GM19240 (cell line): ENCODE results near the gene MCTP1.

Experiments used
- DNase-seq: peaks from one replicate; pipeline ENCODE4 v3.0.0; 2011; ENCODE audit warnings: low spot score; ENCODE audit not compliant: insufficient read length

The MCTP1 gene

DNA sequence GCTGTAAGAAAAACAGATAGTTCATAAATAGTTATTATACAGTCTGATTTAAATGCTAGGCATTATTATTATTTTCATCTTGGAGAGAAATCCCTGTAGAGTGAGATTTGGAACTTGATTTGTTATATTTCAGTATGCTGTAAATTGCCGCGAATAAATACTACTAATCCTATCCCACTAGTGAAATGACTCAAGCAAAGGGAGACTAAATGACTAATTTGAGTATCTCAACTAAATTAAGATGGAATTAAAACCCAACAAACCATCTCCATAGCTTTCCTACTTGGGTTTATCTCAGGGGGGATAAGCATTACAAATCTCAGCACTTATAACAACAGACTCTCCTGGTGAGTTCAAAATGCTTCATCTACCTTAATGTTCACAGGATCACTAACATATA, 206.0 kb downstream of the MCTP1 start:
- DNase-seq, result no peak

DNA sequence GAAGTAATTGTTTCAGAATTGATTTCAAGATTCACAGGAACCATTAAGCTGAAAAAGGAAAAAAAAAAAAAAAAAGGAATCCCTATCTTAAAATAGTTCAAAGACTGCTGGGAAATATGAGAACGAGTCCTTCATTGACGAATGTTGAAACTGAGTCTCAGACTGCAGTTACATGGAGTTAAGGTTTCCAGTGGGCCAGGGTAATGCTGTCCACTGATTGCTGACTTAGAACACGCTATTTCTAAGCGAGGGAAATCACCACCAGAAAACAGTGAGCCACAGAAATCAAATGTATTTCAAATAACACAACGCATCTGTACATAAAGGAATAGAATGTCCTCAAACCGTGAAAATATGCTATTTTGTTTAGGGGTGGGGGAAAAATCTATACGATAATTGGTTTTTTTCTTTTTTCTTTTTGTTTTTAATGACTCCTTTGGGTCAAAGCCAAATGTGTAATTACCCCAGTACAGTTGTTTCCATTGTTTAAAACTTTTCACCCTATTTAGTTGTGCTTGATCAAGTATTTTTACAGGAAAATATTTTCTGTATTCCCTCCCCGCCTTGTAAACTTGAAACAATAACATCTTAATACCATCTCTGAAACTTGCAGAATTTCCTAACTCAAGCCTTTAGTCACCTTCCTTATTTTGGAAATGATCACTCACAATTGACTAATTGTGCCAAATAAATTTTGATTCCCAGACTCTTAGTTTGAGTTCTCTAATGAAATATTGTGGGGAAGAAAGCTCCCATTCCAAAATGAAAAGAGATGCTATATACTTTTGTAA, 208.3 kb downstream of the MCTP1 start:
- no peak for DNase-seq

DNA sequence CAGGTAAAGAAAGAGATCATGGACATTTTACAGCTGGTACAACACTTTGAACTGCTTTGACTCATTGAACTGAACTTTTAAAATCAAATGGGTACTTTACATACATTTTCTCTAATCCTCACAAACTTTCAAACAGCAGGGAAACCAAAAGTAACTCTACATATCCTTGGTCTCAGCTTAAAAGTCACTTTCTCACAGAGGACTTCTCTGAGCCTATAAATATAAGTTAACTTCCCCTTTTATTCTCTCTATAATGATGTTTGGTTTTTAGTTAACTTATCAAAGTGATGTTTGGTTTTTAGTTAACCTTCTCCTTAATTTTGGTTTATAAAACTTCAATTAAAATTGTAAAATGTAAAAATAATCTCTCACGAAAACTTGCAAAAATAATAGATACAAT, 209.8 kb downstream of the MCTP1 start:
- DNase-seq, result no peak

DNA sequence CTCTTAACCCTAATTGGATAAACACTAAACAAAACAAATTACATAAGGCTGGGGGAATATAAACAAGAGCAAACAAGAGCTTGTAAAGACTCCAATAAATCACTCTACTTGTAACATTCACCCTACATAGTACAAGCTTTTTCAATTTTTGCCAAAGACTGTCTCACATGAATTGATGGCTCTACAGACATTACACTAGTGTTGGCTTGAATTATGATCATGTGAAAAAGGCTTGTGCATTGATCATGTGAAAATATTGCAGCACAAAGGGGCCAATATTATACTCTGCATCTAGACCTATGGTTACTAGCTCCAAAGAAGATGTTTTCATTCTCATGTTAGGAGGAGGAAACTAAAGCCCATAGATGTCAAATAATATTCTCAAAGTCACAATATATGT, 212.6 kb downstream of the MCTP1 start:
- no peak for DNase-seq

DNA sequence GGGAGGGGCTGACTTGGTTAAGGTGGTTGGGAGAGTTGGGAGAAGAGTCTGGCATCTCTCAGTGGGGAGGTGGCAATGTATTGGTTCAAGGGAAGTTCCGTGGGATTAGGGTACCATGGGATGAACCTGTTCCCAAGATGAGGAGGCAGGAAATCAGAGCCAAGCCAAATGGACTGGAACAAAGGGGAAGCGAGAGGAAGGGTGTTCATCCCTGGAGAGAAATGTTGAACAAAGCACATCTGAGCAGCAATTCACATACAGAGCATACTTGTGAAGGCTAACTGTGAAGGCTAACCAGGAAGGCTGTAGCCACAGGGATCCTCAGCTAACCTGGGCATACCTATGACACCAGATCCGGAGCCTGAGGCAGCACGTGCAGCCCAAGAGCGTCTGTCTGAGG, 214.0 kb downstream of the MCTP1 start:
- DNase-seq, result no peak

DNA sequence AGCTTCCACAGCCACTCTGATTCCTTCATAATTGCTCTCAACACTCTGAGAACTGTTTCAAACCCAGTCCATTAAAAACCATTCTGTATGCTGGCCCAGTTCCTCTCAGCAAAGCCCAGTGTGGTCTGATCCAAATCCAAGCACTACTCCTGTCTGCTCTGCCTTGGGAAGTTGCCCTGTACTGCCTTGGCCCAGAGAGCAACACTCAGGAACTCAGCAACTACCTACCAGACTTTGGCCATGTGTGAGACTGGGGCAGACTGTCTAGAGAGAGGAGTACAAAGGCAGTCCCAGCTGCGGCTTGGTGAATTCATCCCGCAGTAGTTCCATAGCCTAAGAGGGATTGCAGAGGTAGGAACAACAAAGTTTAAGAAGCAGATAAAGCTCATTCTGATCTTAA, 214.4 kb downstream of the MCTP1 start:
- DNase-seq, result no peak

DNA sequence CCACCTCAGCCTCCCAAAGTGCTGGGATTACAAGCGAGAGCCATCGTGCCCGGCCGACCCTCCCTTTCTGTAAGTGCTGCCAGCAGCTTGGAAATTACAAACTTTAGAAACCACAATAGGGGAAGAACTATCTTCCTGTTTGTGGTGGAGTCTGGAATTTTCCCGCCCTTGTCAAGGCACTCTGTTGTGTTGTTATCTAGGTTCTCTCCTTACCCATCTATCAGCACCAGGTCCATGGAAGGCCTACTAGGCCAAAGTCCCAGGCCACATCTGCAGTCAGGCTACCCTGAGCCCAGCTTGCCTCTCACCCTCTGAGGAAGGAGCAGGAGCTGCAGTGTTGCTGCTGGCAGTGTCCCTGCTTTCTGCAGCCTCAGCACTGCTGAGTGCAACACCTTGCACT, 214.9 kb downstream of the MCTP1 start:
- no peak for DNase-seq

DNA sequence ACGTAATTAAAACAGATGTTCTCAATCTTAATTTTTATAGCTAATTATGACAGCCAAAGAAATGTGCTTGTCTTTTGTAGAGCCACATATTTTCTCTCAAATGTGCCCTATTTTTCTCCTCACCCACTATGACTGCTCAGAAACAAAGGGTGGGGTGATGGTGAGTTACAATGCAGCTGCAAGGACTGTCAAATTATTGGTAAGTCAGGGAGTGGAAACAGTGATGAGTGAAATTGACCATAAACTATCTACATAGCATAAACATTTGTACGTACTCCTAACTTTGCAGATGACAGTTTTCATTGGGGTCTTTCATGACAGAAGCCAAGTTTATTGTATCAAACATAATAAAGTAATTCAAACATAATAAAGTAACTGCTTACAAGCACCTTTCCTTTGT, 215.9 kb downstream of the MCTP1 start:
- DNase-seq, result no peak

DNA sequence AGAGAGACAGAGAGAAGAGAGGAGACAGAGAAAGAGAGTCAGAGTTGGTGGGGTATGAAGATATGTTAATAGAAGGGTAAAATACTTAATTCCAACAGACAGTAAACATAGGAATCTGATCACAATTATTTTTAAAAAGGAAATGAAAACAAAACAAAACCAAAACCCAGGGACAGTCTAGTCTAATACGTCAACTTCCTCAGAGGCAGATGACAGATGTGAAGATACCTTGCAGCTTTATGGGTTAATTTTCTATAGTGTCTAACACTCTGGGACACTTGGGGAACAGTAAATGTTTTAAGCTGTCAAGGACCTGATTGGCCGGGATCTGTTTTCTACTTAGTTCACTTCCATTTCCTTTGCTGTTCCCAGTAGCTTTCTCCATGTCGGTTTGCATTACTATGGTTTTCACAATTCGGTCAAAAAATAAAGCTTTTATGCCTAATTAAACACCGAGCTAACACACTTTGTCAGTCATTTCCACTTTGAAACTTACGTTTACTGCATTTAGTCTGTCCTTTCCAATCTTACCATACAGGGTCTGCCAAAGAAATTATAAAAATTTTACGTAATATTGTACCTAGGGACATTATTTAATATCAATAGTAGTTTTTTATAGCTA, 216.5 kb downstream of the MCTP1 start:
- no peak for DNase-seq

DNA sequence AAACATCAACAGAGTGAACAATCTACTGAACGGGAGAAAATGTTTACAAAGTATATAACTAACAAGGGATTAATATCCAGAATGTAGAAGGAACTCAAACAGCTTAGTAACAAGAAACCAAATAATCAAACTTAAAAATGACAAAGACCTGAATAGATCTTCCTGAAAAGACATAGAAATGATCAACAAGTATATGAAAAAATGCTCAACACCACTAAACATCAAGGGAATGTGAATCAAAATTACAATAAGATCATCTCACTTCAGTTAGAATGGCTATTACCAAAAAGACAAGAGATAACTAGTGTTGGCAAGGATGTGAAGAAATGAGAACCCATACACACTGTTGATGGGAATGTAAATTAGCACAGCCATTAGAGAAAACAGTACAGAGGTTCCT, 218.8 kb downstream of the MCTP1 start:
- no peak for DNase-seq

DNA sequence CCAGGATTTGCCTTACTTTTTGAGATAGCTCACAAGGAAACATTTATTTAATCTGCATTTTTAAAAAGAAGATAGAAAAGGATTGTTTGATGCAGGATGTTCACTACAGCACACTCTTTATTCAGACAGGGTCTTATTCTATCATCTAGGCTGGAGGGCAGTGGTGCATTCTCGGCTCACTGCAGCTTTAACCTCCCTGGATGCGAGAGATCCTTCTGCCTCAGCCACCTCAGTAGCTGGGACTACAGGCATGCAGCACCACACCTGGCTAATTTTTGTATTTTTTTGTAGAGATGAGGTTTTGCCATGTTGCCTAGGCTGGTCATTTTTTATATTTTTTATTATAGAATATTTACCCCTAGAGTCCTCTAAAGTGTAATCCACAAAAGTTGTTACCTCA, 221.4 kb downstream of the MCTP1 start:
- no peak for DNase-seq

DNA sequence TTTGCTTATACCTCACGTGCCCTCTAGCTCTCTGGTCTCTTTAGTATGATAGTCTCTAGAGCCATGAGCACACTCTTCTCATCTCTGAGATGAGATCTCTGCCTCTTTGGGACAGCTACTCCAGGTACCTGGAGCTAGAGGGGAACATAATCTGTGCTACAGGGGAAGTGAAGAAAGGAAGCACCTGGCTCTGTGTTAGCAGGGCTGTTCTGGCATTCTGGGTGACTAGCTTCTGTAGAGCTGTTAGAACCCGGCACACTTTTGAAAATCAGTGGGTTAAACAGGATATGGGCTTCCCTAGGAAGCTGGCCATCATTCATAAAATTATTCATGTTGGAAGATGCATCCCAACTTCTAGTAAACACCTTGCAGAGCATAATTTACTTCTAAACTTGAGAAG, 224.8 kb downstream of the MCTP1 start:
- DNase-seq, result no peak

DNA sequence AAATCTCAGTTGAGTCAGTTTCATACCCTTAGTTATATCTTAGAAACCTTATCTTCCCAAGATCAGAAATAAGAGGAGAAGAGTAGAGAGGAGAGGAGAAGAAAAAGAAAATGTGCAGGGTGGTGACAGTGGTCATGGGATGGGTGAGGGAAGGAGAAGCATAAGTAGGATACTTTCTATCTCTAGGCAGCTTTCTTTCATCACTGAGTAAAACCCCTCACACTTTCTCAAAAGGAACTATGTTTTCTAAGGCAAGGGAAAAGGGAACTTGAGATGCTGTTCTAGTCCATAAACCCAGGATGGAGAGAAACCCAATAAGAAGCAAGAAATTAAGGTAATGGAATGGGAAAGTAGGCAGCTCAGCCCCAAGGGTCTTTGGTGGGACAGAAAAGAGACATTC, 225.3 kb downstream of the MCTP1 start:
- DNase-seq, result no peak

DNA sequence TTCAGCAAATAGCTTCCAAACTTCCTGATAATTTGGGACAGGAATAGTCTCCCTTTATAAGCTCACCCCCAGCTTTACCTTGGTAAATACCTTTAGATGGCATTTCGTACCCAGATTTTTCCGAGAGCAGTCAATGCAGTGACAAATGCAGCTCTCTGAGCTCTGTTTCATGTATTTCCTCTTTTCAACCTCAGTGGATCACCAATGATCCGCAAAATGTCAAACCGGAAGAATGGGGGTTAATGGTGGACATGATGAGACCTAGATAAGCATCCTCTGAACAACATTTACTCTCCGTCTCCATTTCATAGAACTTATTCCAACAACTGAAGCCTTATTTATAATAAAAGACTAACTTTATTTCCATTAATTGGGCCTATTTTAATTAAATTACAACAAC, 227.3 kb downstream of the MCTP1 start:
- DNase-seq, result no peak

DNA sequence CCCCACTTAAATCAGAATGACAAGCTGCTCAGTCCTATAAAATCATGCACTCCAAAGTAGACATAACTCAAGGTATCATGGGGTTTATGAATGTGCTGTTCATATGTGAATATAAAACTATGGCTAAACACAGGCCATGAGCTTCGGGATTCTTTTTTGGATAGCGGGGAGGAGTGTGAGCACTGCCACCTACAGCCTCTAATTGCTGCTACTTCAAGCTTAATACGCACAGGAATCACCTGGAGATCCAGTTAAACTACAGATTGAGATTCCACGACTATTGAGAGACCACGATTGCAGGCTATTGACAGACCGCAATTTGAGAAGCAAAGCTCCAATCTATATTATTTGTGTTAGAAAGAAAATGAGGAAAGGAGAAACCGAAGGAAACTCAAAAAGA, 231.6 kb downstream of the MCTP1 start:
- DNase-seq, result no peak

DNA sequence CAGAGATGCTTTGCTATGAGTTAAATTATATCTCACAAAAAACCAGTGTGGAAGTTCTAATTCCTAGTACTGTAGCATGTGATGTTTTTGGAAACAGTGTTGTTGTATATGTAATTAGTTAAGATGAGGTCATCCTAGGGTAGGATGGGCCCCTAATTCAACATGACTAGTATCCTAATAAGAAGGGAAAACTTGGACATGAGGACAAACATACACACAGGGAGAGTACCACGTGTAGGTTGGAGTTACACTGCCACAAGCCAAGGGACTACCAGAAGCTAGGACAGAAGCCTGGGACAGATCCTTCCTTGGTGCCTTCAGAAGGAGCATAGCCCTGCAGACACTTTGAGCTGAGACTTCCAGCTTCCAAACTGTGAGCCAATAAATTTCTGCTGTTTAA, 234.2 kb downstream of the MCTP1 start:
- DNase-seq, result no peak

DNA sequence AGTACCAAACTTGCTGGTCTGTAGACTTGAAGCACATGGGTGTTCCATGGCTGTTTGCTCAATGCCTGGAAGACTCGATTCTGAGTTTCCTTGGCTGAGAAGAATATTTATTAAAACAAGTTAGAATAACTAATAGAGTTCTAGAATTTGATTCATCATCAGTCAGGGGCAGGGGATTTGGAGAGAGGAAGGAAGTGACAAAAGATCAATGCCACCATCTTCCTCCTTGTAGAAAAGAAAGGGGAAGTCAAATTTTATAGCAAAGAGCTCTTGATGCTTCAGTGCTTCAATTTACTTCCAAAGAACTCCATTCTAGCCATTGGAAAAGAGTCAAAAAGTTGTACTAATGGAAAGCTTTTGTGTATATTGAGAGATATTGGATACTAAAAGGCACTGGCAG, 236.3 kb downstream of the MCTP1 start:
- DNase-seq, result no peak

DNA sequence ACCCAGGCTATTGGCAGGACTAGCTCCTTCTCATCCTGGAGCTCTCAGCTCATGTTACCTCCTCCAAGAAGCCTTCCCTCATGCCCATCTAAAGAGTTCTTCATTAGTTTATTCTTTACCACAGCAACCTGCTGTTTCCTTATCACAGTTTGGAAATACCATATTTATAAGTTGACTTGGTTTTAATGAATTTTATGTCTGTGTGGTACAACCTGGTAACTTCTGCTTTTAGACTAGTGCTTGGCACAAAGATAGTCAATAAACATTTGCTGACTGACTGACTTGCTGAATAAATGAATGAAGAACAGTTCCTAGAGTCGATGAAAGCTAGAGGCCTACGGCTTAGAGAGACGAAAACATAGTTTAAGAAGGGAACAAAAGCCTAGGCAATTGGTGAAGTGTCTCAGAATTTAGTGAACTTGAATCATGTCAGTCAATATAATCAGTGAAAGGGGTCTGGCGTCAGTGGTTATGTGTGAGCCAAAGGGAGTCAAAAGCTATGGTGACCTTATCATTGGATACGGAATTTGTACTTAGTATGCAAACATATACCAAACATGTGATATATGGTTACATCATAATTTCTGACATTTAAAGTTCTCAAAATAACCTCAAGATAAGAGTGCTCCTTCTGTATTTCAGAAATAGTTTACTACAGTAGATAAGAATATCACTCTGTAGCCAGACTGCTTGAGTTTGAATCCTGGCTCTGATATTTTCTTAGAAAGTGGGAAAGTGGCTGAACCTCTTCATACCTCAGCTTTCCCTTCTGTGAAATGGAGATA, 239.5 kb downstream of the MCTP1 start:
- no peak for DNase-seq

DNA sequence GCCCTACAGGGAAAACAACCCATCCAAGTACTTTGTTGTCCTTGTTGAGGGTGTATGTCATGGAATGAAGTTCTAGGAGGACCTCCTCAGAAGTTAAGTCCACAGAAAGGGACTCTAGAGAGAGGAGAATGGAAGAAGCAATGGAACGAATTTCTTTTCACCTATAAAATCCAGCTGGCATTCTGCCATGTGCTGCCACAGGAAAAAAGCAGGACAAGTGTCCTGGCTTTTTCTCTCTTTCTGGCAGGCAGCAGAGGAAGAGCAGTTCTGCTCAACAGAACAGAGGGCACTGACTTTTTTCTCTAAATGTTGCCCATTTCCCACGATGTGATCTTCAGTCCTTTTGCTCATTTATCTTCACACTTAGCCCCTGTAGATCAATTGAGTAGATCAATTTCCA, 240.8 kb downstream of the MCTP1 start:
- no peak for DNase-seq

DNA sequence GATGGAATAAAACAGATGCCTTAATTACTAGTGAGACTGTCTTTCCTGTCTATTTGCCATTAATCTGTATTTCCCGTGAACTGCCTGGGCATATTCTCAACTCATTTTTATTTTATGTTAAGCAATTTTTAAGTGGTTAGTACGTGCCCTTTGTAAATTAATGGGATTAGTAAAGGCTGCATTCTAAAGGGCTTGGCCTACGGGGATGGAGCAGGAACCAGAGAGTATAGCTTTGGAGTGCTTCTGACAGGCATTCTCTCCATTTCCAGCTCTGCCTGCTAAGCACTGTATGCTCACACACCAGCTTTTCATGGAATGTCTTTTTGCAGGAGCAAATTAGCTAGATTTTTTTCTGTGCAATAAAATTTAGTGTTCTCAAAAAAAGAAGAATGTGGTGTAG, 241.2 kb downstream of the MCTP1 start:
- DNase-seq, result no peak

DNA sequence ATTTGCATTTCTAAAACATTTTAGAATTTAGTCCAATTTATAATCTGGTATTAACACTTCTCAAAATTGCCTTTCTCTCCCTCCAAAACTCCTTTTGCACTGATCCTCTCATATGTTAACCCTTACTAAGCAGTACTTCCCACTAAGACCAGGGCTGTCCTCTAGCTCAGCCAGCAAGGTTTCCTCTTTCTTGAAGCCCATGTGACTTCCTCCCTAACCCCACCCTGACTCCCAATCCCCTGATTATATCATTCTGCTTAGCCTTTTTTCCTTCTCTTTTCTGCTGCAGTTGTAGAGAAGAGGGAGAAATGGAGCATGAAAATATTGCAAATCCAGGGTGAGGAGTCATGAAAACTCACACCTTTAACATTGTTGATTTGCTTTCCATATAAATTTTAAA, 241.7 kb downstream of the MCTP1 start:
- no peak for DNase-seq

DNA sequence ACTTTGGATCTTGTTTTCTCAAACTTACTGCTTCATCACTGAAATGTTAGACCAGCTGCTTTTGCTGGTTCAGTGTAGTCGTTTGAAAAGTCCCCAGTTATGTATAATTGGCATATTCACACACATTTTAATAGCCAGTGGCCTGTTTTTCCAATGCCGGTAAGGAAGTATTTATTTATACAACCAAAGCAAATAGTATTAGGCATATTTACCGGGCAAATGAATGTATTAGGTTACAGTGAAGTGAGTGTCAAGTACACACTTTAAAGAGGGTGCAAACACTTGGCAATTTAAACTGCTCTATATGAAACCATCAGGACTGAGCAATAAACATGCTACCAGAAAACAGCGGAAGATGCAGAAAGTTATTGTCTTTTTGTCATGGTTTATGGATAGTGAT, 242.9 kb downstream of the MCTP1 start:
- DNase-seq, result no peak
